Skeletal muscle cell (primary cell): ENCODE measurements around the gene MRFAP1L1.
"Not testable (repeated sequence)": the region's sequence is repeated elsewhere in the genome, so short reads cannot be mapped to it uniquely, and the experiment has no call there.

Source experiments
- DNase-seq: peaks from one replicate; pipeline ENCODE4 v3.0.0-alpha.2; 2010; ENCODE audit warnings: low read depth
- H3K4me3 ChIP-seq: 2 replicates; pipeline ENCODE4 v1.5.1; 2011; ENCODE audit warnings: low read depth, mild to moderate bottlenecking, control low read depth, low read length, moderate library complexity

MRFAP1L1 gene

GRCh38 chr4:6709230-6710114 lies at the start of gene MRFAP1L1:
Gene MRFAP1L1, minus strand, starts transcription at chr4:6709865. Its CDS starts 236 bp downstream, at chr4:6709629.
- peak; percentile 95 for DNase-seq
- H3K4me3 ChIP-seq, result peak within 1 kb of the TSS; percentile 90

- no peak for DNase-seq
- no peak overlapping the region for H3K4me3 ChIP-seq
Observed at GRCh38 chr4:6758728-6759127, 49.1 kb upstream of the MRFAP1L1 start.

GRCh38 chr4:6756345-6756744 lies 46.7 kb upstream of the MRFAP1L1 start:
- DNase-seq, H3K4me3 ChIP-seq: not testable (repeated sequence)

- no peak for DNase-seq
- H3K4me3 ChIP-seq, result no peak overlapping the region
Observed at GRCh38 chr4:6755088-6755753, 45.6 kb upstream of the MRFAP1L1 start.

GRCh38 chr4:6754481-6755087 lies 44.9 kb upstream of the MRFAP1L1 start:
- H3K4me3 ChIP-seq, result no peak overlapping the region
- no peak for DNase-seq

- no peak for DNase-seq
- no peak overlapping the region for H3K4me3 ChIP-seq
Observed at GRCh38 chr4:6753891-6754290, 44.2 kb upstream of the MRFAP1L1 start.

GRCh38 chr4:6753103-6753560 lies 43.5 kb upstream of the MRFAP1L1 start:
- DNase-seq, result no peak
- no peak overlapping the region for H3K4me3 ChIP-seq

- H3K4me3 ChIP-seq, result no peak overlapping the region
- no peak for DNase-seq
Observed at GRCh38 chr4:6752486-6752829, 42.8 kb upstream of the MRFAP1L1 start.

- DNase-seq, result no peak
- H3K4me3 ChIP-seq, result no peak overlapping the region
Observed at GRCh38 chr4:6751611-6752485, 42.2 kb upstream of the MRFAP1L1 start.

- DNase-seq, result no peak
- no peak overlapping the region for H3K4me3 ChIP-seq
Observed at GRCh38 chr4:6750286-6751221, 40.9 kb upstream of the MRFAP1L1 start.

- DNase-seq, result no peak
- H3K4me3 ChIP-seq, result no peak overlapping the region
Observed at GRCh38 chr4:6749340-6750171, 39.9 kb upstream of the MRFAP1L1 start.

- DNase-seq, result no peak
Observed at GRCh38 chr4:6748286-6748685, 38.6 kb upstream of the MRFAP1L1 start.

GRCh38 chr4:6747294-6748051 lies 37.8 kb upstream of the MRFAP1L1 start:
- no peak overlapping the region for H3K4me3 ChIP-seq
- no peak for DNase-seq

More at GRCh38 chr4:6748286-6748685, 38.6 kb upstream of the MRFAP1L1 start:
- no peak overlapping the region for H3K4me3 ChIP-seq

- DNase-seq, result no peak
- no peak overlapping the region for H3K4me3 ChIP-seq
Observed at GRCh38 chr4:6746721-6747293, 37.1 kb upstream of the MRFAP1L1 start.

GRCh38 chr4:6742989-6743388 lies 33.3 kb upstream of the MRFAP1L1 start:
- no peak overlapping the region for H3K4me3 ChIP-seq
- DNase-seq, result no peak

- no peak for DNase-seq
- H3K4me3 ChIP-seq, result no peak overlapping the region
Observed at GRCh38 chr4:6742507-6742906, 32.8 kb upstream of the MRFAP1L1 start.

GRCh38 chr4:6740347-6740746 lies 30.7 kb upstream of the MRFAP1L1 start:
- no peak for DNase-seq
- no peak overlapping the region for H3K4me3 ChIP-seq
